HTERT RPE-1 (cell line): ENCODE results near the gene FOXI3.
"Not testable (repeated sequence)": the region's sequence is repeated elsewhere in the genome, so short reads cannot be mapped to it uniquely, and the experiment has no call there.

Experiments
- in situ Hi-C: fragments of 300-500 bp; cut with MboI; formaldehyde crosslinking; loops from 4 replicates; pipeline ENCODE4 v1.14.3; 2020; ENCODE audit warnings: low sequenced_read_pairs

The FOXI3 gene

GRCh38 chr2:88442473-88442872, 10.0 kb downstream of the FOXI3 start:
- in situ Hi-C loops: no loop called here

GRCh38 chr2:88442061-88442460, 10.4 kb downstream of the FOXI3 start:
- in situ Hi-C loops: no loop called here

- in situ Hi-C loops: no loop called here
Observed at GRCh38 chr2:88437010-88437409, 15.5 kb downstream of the FOXI3 start.

- in situ Hi-C loops: no loop called here
Observed at GRCh38 chr2:88429929-88430328, 22.6 kb downstream of the FOXI3 start.

GRCh38 chr2:88423733-88424132, 28.8 kb downstream of the FOXI3 start:
- in situ Hi-C loops: no loop called here

GRCh38 chr2:88419051-88419450, 33.4 kb downstream of the FOXI3 start:
- in situ Hi-C loops: not testable (repeated sequence)

- in situ Hi-C loops: no loop called here
Observed at GRCh38 chr2:88416016-88416663, 36.4 kb downstream of the FOXI3 start.

- in situ Hi-C loops: not testable (repeated sequence)
Observed at GRCh38 chr2:88408870-88409269, 43.6 kb downstream of the FOXI3 start.

- in situ Hi-C loops: no loop called here
Observed at GRCh38 chr2:88400037-88400767, 52.3 kb downstream of the FOXI3 start.

GRCh38 chr2:88398180-88398579, 54.3 kb downstream of the FOXI3 start:
- in situ Hi-C loops: no loop called here
